ENCODE measurements around the gene MAGI2. TPM values are rescaled to one million over a fixed set of nuclear protein-coding genes. Genes with fewer than 3 reads are reported as not detected.

Gene MAGI2
- total RNA-seq, 1 donor from 2014 or later: 13.3 TPM

DNA sequence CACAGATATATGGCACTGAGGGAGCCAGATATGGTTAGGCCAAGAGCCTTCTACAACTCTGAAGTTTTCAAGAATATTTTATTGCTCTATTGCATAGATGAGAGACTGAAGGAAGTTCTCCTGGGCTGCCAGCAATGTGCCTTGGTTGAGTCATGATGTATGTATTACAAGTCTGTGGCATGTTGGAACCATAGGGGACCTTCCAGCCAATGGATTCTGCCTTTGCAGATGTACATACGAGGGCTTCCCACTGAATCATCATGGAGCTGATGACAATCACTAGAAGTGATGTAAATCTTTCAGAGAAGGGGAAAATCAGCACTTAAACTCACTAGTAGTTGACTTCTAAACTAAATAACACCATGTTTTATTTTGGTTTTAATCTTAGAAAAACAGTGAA is 1235.4 kb downstream of the MAGI2 start:
- TF ChIP-seq, protein P1, sequence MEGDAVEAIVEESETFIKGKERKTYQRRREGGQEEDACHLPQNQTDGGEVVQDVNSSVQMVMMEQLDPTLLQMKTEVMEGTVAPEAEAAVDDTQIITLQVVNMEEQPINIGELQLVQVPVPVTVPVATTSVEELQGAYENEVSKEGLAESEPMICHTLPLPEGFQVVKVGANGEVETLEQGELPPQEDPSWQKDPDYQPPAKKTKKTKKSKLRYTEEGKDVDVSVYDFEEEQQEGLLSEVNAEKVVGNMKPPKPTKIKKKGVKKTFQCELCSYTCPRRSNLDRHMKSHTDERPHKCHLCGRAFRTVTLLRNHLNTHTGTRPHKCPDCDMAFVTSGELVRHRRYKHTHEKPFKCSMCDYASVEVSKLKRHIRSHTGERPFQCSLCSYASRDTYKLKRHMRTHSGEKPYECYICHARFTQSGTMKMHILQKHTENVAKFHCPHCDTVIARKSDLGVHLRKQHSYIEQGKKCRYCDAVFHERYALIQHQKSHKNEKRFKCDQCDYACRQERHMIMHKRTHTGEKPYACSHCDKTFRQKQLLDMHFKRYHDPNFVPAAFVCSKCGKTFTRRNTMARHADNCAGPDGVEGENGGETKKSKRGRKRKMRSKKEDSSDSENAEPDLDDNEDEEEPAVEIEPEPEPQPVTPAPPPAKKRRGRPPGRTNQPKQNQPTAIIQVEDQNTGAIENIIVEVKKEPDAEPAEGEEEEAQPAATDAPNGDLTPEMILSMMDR (conservative IDR thresholded peaks at IDR 0.05): no peak
- peaks cover 3% of the 10 kb centered on the region for H3K27me3 Mint-ChIP-seq
- no peaks in the 10 kb centered on the region for H3K9me3 Mint-ChIP-seq
- no peaks in the 10 kb centered on the region for H3K4me1 Mint-ChIP-seq (ENCODE audit: unreplicated experiment)
- H3K36me3 Mint-ChIP-seq: no peaks in the 10 kb centered on the region
- no peak for DNase-seq (ENCODE audit: extremely low spot score, unreplicated experiment)
- H3K4me3 Mint-ChIP-seq: no peak overlapping the region
- no peak overlapping the region for H3K27ac Mint-ChIP-seq

DNA sequence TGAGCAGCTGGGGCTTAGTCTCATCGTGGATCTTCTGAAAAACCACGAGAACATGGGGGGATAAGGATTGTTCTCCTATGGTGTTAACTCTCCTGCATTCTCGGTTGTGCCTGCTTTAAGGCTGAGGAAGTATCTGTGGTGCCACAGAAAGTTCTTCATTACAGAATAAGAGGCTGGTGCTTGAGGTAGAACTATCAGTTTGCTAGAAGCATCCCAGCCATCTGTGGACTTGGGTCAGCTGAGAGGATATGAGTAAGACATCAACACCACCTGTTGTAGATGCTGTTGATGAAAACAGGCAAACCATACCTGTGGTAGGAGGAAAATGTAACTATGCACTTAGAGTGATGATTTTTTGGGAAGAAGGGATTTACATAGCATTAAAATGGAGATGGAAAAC is 1238.3 kb downstream of the MAGI2 start:
- peaks cover 3% of the 10 kb centered on the region for H3K27me3 Mint-ChIP-seq
- no peaks in the 10 kb centered on the region for H3K36me3 Mint-ChIP-seq
- H3K4me3 Mint-ChIP-seq: no peak overlapping the region
- DNase-seq (ENCODE audit: extremely low spot score, unreplicated experiment): no peak
- no peaks in the 10 kb centered on the region for H3K4me1 Mint-ChIP-seq (ENCODE audit: unreplicated experiment)
- H3K9me3 Mint-ChIP-seq: no peaks in the 10 kb centered on the region
- TF ChIP-seq, protein P1 (conservative IDR thresholded peaks at IDR 0.05): no peak
- H3K27ac Mint-ChIP-seq: no peak overlapping the region

DNA sequence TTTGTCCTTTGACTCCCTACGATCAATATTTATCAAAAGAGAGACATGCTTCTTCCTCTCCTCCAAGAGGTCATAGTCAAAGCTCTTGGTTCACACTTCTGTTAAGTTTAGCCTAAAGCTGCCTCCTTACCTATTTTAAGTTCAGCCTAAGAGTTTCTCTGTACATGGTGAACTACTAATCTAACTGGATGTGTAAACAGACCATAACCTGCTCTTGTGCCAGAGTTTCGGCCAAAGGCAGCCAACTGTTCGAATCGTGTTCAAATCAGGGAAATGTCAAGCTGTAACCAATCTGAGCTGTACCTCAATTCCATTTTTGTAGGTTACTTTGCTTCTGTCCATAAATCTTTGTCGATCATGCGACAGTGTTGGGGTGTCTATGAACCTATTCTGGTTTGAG is 1240.1 kb downstream of the MAGI2 start:
- H3K4me1 Mint-ChIP-seq (ENCODE audit: unreplicated experiment): no peaks in the 10 kb centered on the region
- no peak for DNase-seq (ENCODE audit: extremely low spot score, unreplicated experiment)
- no peak overlapping the region for H3K27ac Mint-ChIP-seq
- H3K36me3 Mint-ChIP-seq: no peaks in the 10 kb centered on the region
- H3K4me3 Mint-ChIP-seq: no peak overlapping the region
- no peaks in the 10 kb centered on the region for H3K27me3 Mint-ChIP-seq
- peaks cover 4% of the 10 kb centered on the region for H3K9me3 Mint-ChIP-seq
- TF ChIP-seq, protein P1 (conservative IDR thresholded peaks at IDR 0.05): no peak

DNA sequence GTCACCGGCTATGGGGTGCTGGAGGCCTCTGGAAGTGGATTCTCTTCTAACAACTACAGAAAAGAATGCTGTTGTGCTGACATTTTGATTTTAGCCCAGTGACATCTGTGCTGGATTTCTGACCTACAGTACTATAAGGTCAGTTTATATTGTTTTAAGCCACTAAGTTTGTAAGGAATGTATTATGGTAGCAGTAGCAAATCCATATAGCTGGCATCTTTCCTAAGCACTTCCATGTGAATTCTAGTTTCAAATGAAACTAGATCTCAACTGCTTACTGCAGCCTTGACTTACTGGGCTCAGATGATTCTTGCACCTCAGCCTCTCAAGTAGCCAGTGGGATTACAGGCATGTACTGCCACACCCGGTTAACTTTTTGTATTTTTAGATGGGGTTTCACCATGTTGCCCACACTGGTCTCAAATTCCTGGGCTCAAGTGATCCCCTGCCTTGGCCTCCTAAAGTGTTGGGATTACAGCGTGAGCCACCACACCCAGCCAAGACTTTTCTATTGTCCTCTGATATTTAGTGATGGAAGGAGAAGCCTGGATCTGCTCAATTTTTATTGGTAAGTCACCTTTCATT is 1240.9 kb downstream of the MAGI2 start:
- Mint-ChIP-seq H3K27ac (no peak overlapping the region), H3K9me3 (peaks cover 4% of the 10 kb centered on the region), H3K27me3 (no peaks in the 10 kb centered on the region), H3K4me1 (ENCODE audit: unreplicated experiment) (no peaks in the 10 kb centered on the region), H3K36me3 (no peaks in the 10 kb centered on the region), H3K4me3 (no peak overlapping the region)
- DNase-seq (ENCODE audit: extremely low spot score, unreplicated experiment): no peak
- TF ChIP-seq, protein P1 (conservative IDR thresholded peaks at IDR 0.05): no peak

DNA sequence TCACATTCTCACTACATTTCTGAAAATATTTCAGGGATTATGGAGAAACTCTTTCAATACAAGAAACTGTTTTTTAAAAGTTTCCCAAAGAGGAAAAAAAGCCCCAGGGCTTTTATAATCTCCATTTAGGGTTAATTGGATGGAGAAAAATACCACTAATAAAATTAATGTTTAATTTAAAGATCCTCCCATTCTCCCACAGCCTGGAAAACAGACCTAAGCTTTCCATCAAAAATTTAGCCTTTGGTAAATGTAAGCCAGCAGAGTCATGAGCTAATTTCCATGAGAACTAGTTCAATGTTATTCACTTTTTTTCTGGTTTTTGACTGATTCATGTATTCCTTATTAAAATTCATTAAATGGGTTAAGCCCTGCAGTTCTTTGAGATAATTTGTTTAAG is 1246.2 kb downstream of the MAGI2 start:
- no peak for DNase-seq (ENCODE audit: extremely low spot score, unreplicated experiment)
- Mint-ChIP-seq H3K4me3 (no peak overlapping the region), H3K27ac (no peak overlapping the region), H3K27me3 (no peaks in the 10 kb centered on the region), H3K9me3 (peaks cover 4% of the 10 kb centered on the region), H3K4me1 (ENCODE audit: unreplicated experiment) (no peaks in the 10 kb centered on the region), H3K36me3 (no peaks in the 10 kb centered on the region)
- TF ChIP-seq, protein P1 (conservative IDR thresholded peaks at IDR 0.05): no peak

DNA sequence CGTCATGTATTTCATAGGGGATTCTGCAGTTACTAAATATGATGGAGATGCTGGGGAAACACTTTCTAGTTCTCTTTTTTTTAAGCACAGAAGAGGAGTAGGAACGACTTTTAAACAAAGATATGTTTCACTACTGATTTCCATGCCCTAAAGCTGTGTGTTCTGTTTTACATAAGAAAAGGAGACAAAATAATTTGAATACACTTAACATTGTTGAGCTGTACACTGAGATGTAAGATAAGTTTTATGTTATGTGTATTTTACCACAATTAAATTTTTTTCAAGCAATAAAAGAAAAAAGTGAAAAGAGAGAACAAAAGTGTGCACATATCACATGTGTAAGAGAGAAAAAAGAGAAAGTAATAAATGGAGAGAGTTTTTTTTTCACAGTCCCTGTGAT is 1246.7 kb downstream of the MAGI2 start:
- no peaks in the 10 kb centered on the region for H3K4me1 Mint-ChIP-seq (ENCODE audit: unreplicated experiment)
- no peak overlapping the region for H3K4me3 Mint-ChIP-seq
- DNase-seq (ENCODE audit: extremely low spot score, unreplicated experiment): no peak
- H3K9me3 Mint-ChIP-seq: peaks cover 4% of the 10 kb centered on the region
- H3K27me3 Mint-ChIP-seq: no peaks in the 10 kb centered on the region
- no peak overlapping the region for H3K27ac Mint-ChIP-seq
- TF ChIP-seq, protein P1 (conservative IDR thresholded peaks at IDR 0.05): no peak
- no peaks in the 10 kb centered on the region for H3K36me3 Mint-ChIP-seq
